Measurements from ENCODE around the gene LRIG2.
A peak's percentile ranks its signal among the peaks of the same experiment; 100 is the strongest.

LRIG2 gene

DNA sequence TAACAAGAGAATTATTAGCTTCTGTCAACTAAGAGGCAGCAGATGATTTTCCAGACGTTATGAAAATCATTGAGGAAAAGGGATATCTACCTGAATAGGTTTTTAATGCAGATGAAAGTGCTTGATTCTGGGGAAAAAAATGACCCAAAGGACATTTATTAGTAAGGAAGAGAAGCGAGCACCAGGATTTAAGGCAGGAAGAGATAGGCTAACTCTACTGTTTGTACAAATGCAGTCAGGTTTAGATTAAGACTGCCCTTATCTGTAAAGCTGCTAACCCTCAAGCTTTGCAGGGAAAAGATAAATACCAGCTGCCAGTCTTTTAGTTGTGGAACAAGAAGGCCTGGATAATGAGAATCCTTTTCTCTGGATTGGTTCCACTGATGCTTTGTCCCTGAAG is 33.0 kb upstream of the LRIG2 start:
- Histone ChIP-seq H4K91ac (ENCODE audit: low read depth, low read length, poor library complexity) (no peak overlapping the region), H2AFZ (ENCODE audit: low read length) (no peak overlapping the region), H3K4me2 (ENCODE audit: insufficient read depth, low read length, poor library complexity, severe bottlenecking) (no peak overlapping the region), H3K4ac (ENCODE audit: low read length) (no peak overlapping the region), H2BK120ac (ENCODE audit: low read depth, low read length) (no peak overlapping the region), H3K23ac (ENCODE audit: low read depth, low read length, poor library complexity) (no peak overlapping the region), H3K9ac (ENCODE audit: low read depth, low read length, poor library complexity) (no peak overlapping the region), H3K79me1 (ENCODE audit: low read depth, low read length) (no peaks in the 10 kb centered on the region), H3K27me3 (ENCODE audit: control insufficient read depth in 3 of 3, insufficient read depth in 3 of 3, low read depth in 1 of 3, low read length in 3 of 3) (no peaks in the 10 kb centered on the region), H4K8ac (ENCODE audit: low read depth, low read length) (no peak overlapping the region), H3K4me3 (ENCODE audit: low read length in 2 of 2) (no peak overlapping the region), H2BK12ac (ENCODE audit: low read length) (no peak overlapping the region), H3K18ac (ENCODE audit: low read length) (no peak overlapping the region), H3K9me3 (replicated peaks in 1 of 2; ENCODE audit: control insufficient read depth in 2 of 2, insufficient read depth in 1 of 2, low read depth in 1 of 2, low read length in 2 of 2) (no peaks in the 10 kb centered on the region), H3K27ac (replicated peaks; ENCODE audit: low read length) (no peak overlapping the region), H2BK5ac (ENCODE audit: low read length) (no peak overlapping the region), H3K4me1 (ENCODE audit: control insufficient read depth in 2 of 2, insufficient read depth in 1 of 2, low read depth in 1 of 2, low read length in 2 of 2) (peaks cover 16 to 21% of the 10 kb centered on the region in 2 donors), H3K36me3 (replicated peaks in 1 of 2; ENCODE audit: control insufficient read depth in 2 of 2, insufficient read depth in 2 of 2, low read length in 2 of 2) (no peaks in the 10 kb centered on the region), H2BK15ac (ENCODE audit: low read length) (no peak overlapping the region), H3K14ac (ENCODE audit: low read length) (no peak overlapping the region), H2AK5ac (ENCODE audit: low read depth, low read length) (no peak overlapping the region)
- no peak for DNase-seq (ENCODE audit: low spot score)
- WGBS, 2 donors (ENCODE audit: extremely low coverage in 2 of 2, insufficient read length in 2 of 2, insufficient replicate concordance in 1 of 2), result no CpG with 5 or more reads among the region's 2 CpGs

DNA sequence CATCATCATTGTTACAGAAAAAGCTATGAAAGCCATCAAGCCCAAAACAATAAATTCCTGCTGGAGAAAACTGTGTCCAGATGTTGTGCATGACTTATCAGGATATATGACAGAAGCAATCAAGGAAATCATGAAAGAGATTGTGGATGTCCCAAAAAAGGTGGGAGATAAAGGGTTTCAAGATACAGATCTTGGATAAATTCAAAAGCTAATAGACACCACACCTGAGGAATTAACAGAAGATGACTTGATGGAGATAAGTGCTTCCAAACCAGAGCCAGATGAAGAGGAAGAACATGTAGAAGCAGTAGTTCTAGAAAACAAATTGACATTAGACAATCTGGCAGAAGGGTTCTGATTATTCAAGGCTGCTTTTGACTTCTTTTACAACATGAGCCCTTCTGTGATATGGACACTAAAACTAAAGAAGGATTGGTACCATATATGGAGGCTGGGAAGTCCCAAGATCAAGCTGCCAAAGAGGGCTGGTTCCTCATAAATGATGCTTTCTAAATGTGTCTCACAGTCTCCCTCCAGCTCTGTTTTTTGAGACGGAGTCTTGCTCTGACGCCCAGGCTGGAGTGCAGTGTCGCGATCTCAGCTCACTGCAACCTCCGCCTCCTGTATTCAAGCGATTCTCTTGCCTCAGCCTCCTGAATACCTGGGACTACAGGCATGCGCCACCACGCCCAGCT is 32.1 kb upstream of the LRIG2 start:
- Histone ChIP-seq H3K4ac (ENCODE audit: low read length) (no peak overlapping the region), H3K4me3 (ENCODE audit: low read length in 2 of 2) (no peak overlapping the region), H3K27me3 (ENCODE audit: control insufficient read depth in 3 of 3, insufficient read depth in 3 of 3, low read depth in 1 of 3, low read length in 3 of 3) (no peaks in the 10 kb centered on the region), H3K9ac (ENCODE audit: low read depth, low read length, poor library complexity) (no peak overlapping the region), H3K4me1 (ENCODE audit: control insufficient read depth in 2 of 2, insufficient read depth in 1 of 2, low read depth in 1 of 2, low read length in 2 of 2) (peaks cover 16 to 21% of the 10 kb centered on the region in 2 donors), H4K8ac (ENCODE audit: low read depth, low read length) (no peak overlapping the region), H3K14ac (ENCODE audit: low read length) (no peak overlapping the region), H2BK120ac (ENCODE audit: low read depth, low read length) (no peak overlapping the region), H3K23ac (ENCODE audit: low read depth, low read length, poor library complexity) (no peak overlapping the region), H3K27ac (replicated peaks; ENCODE audit: low read length) (no peak overlapping the region), H2AK5ac (ENCODE audit: low read depth, low read length) (no peak overlapping the region), H3K79me1 (ENCODE audit: low read depth, low read length) (no peaks in the 10 kb centered on the region), H4K91ac (ENCODE audit: low read depth, low read length, poor library complexity) (no peak overlapping the region), H2BK15ac (ENCODE audit: low read length) (no peak overlapping the region), H2AFZ (ENCODE audit: low read length) (no peak overlapping the region), H3K4me2 (ENCODE audit: insufficient read depth, low read length, poor library complexity, severe bottlenecking) (no peak overlapping the region), H2BK5ac (ENCODE audit: low read length) (no peak overlapping the region), H3K18ac (ENCODE audit: low read length) (no peak overlapping the region), H3K9me3 (replicated peaks in 1 of 2; ENCODE audit: control insufficient read depth in 2 of 2, insufficient read depth in 1 of 2, low read depth in 1 of 2, low read length in 2 of 2) (no peaks in the 10 kb centered on the region), H3K36me3 (replicated peaks in 1 of 2; ENCODE audit: control insufficient read depth in 2 of 2, insufficient read depth in 2 of 2, low read length in 2 of 2) (no peaks in the 10 kb centered on the region), H2BK12ac (ENCODE audit: low read length) (no peak overlapping the region)
- no peak for DNase-seq (ENCODE audit: low spot score)
- WGBS, 2 donors (ENCODE audit: extremely low coverage in 2 of 2, insufficient read length in 2 of 2, insufficient replicate concordance in 1 of 2), result no CpG with 5 or more reads among the region's 8 CpGs

DNA sequence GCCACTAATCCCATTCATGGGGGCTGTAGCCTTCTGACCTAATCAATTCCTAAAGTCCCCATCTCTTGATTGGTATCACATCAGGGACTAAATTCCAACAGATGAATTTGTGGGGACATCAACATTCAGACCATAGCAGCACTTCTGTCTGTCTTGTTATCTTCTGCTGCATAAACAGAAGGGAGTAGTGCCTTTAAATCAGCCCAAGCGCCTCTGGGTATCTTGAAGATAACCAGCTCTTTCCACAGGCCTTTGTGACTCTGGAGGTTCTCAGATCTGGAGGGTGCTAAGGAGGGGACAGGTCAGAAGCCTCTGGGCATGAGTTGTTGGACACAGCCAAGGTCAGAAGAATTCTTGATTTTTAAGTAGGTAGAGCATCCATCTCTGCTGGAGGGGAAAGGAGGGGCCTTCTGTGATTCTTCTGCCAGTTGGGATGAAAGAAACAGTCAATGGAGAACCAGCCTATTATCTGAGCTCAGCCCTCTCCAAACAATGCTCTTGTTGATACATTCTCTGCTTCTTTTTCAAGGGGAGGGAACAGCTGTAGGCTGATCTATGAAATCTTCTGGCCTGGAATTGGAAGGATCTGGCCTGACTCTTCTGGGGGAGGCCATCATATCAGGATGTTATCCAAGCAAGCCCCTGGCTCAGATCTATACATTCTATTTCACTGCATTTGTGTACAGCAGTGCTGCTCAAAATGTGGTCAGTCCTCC is 31.3 kb upstream of the LRIG2 start:
- H2BK12ac ChIP-seq (ENCODE audit: low read length), result no peak overlapping the region
- H3K4me2 ChIP-seq (ENCODE audit: insufficient read depth, low read length, poor library complexity, severe bottlenecking), result no peak overlapping the region
- no peak overlapping the region for H4K91ac ChIP-seq (ENCODE audit: low read depth, low read length, poor library complexity)
- no peak overlapping the region for H2BK15ac ChIP-seq (ENCODE audit: low read length)
- H3K27ac ChIP-seq (replicated peaks; ENCODE audit: low read length), result peak overlapping the region; percentile 92
- H2AFZ ChIP-seq (ENCODE audit: low read length), result peak overlapping the region; percentile 65
- H3K79me1 ChIP-seq (ENCODE audit: low read depth, low read length), result no peaks in the 10 kb centered on the region
- DNase-seq (ENCODE audit: low spot score), result no peak
- WGBS, 2 donors (ENCODE audit: extremely low coverage in 2 of 2, insufficient read length in 2 of 2, insufficient replicate concordance in 1 of 2), result no CpG with 5 or more reads among the region's 1 CpG
- peak overlapping the region; percentile 13 for H3K18ac ChIP-seq (ENCODE audit: low read length)
- H4K8ac ChIP-seq (ENCODE audit: low read depth, low read length), result no peak overlapping the region
- H3K23ac ChIP-seq (ENCODE audit: low read depth, low read length, poor library complexity), result no peak overlapping the region
- H3K9ac ChIP-seq (ENCODE audit: low read depth, low read length, poor library complexity), result no peak overlapping the region
- H2BK120ac ChIP-seq (ENCODE audit: low read depth, low read length), result no peak overlapping the region
- no peak overlapping the region for H2AK5ac ChIP-seq (ENCODE audit: low read depth, low read length)
- no peaks in the 10 kb centered on the region for H3K36me3 ChIP-seq (replicated peaks in 1 of 2; ENCODE audit: control insufficient read depth in 2 of 2, insufficient read depth in 2 of 2, low read length in 2 of 2)
- H3K4ac ChIP-seq (ENCODE audit: low read length), result no peak overlapping the region
- no peaks in the 10 kb centered on the region for H3K9me3 ChIP-seq (replicated peaks in 1 of 2; ENCODE audit: control insufficient read depth in 2 of 2, insufficient read depth in 1 of 2, low read depth in 1 of 2, low read length in 2 of 2)
- peaks cover 20 to 21% of the 10 kb centered on the region in 2 donors for H3K4me1 ChIP-seq (ENCODE audit: control insufficient read depth in 2 of 2, insufficient read depth in 1 of 2, low read depth in 1 of 2, low read length in 2 of 2)
- H3K4me3 ChIP-seq (ENCODE audit: low read length in 2 of 2), result no peak overlapping the region
- no peak overlapping the region for H2BK5ac ChIP-seq (ENCODE audit: low read length)
- no peaks in the 10 kb centered on the region for H3K27me3 ChIP-seq (ENCODE audit: control insufficient read depth in 3 of 3, insufficient read depth in 3 of 3, low read depth in 1 of 3, low read length in 3 of 3)
- no peak overlapping the region for H3K14ac ChIP-seq (ENCODE audit: low read length)

DNA sequence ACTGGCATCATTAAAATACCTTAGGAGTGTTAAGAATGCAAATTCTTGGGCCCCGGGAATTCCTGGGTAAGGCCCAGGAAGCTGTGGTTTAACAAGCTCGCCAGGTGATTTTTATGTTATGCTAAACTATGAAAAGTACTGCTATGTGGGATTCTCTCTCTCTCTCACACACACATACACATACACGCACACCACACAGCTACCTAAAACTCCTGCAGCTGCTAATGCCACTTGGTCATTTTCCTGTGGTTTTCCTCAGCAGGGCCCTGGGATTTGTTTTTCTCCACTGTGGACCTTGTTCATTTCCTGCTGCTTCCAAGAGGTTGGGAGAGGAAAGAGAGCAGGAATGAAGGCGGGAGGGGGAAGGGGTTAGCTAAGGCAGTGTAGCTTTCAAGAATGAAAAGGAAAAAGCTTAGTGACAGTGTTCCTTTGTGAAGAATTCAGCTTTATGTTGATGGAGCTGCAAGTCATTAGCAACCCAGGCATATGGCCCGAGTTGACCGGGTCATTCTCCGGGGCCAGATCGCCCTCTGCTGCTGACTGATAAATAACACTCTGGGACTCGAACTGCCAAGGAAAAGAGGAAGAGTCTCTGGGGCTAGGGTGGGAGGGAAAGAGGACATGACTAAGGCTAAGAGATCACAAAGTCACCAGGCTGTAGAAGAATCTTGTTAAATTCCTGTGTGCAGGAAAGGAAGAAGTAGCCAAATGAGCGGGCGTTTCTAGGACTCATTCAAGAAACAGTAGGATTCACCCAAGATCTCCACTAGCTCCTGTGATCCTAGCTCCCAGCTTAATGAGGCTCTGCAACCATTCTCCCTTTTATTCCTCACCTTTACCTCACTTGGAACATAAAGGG is 30.5 kb upstream of the LRIG2 start:
- peak overlapping the region in 1 of 2 donors; percentile 13 for H3K4me3 ChIP-seq (ENCODE audit: low read length in 2 of 2)
- H3K9ac ChIP-seq (ENCODE audit: low read depth, low read length, poor library complexity), result no peak overlapping the region
- no peak overlapping the region for H4K8ac ChIP-seq (ENCODE audit: low read depth, low read length)

More for the DNA sequence above, 30.5 kb upstream of the LRIG2 start:
- Histone ChIP-seq H3K9me3 (replicated peaks in 1 of 2; ENCODE audit: control insufficient read depth in 2 of 2, insufficient read depth in 1 of 2, low read depth in 1 of 2, low read length in 2 of 2) (no peaks in the 10 kb centered on the region), H3K18ac (ENCODE audit: low read length) (peak overlapping the region; percentile 77), H3K4me1 (ENCODE audit: control insufficient read depth in 2 of 2, insufficient read depth in 1 of 2, low read depth in 1 of 2, low read length in 2 of 2) (peaks cover 21 to 22% of the 10 kb centered on the region in 2 donors), H2BK120ac (ENCODE audit: low read depth, low read length) (no peak overlapping the region), H3K27ac (replicated peaks; ENCODE audit: low read length) (peak overlapping the region; percentile 92), H3K27me3 (ENCODE audit: control insufficient read depth in 3 of 3, insufficient read depth in 3 of 3, low read depth in 1 of 3, low read length in 3 of 3) (no peaks in the 10 kb centered on the region), H3K14ac (ENCODE audit: low read length) (no peak overlapping the region), H3K79me1 (ENCODE audit: low read depth, low read length) (no peaks in the 10 kb centered on the region), H2BK5ac (ENCODE audit: low read length) (no peak overlapping the region), H3K4ac (ENCODE audit: low read length) (no peak overlapping the region), H3K4me2 (ENCODE audit: insufficient read depth, low read length, poor library complexity, severe bottlenecking) (peak overlapping the region; percentile 22), H2BK15ac (ENCODE audit: low read length) (no peak overlapping the region), H3K36me3 (replicated peaks in 1 of 2; ENCODE audit: control insufficient read depth in 2 of 2, insufficient read depth in 2 of 2, low read length in 2 of 2) (no peaks in the 10 kb centered on the region), H2AFZ (ENCODE audit: low read length) (peak overlapping the region; percentile 65), H3K23ac (ENCODE audit: low read depth, low read length, poor library complexity) (no peak overlapping the region), H4K91ac (ENCODE audit: low read depth, low read length, poor library complexity) (no peak overlapping the region), H2AK5ac (ENCODE audit: low read depth, low read length) (no peak overlapping the region), H2BK12ac (ENCODE audit: low read length) (no peak overlapping the region)
- DNase-seq (ENCODE audit: low spot score), result peak; percentile 88
- WGBS, 2 donors (ENCODE audit: extremely low coverage in 2 of 2, insufficient read length in 2 of 2, insufficient replicate concordance in 1 of 2), result no CpG with 5 or more reads among the region's 11 CpGs
